GM19238 (cell line): ENCODE data around the gene PAPSS2.
"Not testable (repeated sequence)": the region's sequence is repeated elsewhere in the genome, so short reads cannot be mapped to it uniquely, and the experiment has no call there.

Experiments
- DNase-seq: peaks from one replicate; pipeline ENCODE4 v3.0.0; 2011; ENCODE audit warnings: low spot score; ENCODE audit not compliant: insufficient read length

The PAPSS2 gene

DNA sequence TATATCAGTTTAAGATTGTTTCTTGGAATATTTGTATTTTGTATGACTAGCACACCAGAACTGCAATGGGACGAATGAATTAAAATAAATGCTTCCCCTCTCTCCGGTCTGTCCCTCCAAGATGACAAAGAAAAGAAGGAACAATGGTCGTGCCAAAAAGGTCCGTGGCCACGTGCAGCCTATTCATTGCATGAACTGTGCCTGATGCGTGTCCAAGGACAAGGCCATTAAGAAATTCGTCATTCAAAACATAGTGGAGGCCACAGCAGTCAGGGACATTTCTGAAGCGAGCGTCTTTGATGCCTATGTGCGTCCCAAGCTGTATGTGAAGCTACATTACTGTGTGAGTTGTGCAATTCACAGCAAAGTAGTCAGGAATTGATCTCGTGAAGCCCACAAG is 17.2 kb upstream of the PAPSS2 start:
- DNase-seq: no peak

DNA sequence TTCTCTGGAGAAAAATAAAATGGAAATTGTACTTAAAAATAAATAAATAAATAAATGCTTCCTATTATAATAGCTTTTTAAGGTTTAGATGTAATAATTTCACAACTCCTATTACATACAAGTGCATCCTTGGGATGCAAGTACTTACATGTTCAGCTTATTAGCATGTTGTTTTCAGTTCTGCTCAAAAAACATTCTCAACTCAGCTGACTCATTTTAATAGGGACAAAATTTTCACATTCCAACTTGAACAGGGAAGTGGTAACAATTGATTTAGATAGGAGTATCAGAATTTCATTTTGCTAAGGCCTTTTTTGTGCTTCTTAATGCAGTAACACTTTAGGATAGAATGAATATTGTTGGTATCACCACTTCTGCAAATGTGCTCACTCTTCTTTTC is 16.7 kb upstream of the PAPSS2 start:
- DNase-seq: no peak

DNA sequence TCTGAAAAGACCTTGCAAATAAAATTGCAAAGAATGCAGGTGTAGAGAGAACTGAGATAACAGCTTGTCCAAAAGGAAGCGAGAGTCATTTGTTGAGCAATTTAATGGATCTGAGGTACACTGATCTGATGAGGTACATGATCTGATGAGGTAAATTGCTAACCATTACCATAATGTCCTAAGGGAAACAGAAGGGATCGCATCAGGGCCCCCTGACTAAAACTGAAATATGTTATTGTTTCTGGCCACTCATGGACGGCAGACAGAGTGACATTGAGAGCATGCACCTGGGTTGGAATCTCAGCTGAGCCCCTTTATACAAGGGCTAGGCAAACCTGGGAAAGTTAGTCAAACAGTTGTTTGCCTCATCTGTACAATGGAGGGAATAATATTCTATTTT is 15.8 kb upstream of the PAPSS2 start:
- no peak for DNase-seq

DNA sequence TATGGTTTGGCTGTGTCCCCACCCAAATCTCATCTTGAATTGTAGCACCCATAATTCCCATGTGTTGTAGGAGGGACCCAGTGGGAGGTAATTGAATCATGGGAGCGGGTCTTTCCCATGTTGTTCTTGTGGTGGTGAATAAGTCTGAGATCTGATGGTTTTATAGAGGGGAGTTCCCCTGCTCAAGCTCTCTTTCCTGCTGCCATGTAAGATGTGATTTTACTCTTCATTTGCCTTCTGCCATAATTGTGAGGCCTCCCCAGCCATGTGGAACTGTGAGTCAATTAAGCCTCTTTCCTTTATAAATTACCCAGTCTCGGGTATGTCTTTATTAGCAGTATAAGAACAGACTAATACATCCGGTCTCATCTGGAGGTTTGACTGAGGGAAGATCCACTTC is 15.2 kb upstream of the PAPSS2 start:
- DNase-seq: not testable (repeated sequence)

DNA sequence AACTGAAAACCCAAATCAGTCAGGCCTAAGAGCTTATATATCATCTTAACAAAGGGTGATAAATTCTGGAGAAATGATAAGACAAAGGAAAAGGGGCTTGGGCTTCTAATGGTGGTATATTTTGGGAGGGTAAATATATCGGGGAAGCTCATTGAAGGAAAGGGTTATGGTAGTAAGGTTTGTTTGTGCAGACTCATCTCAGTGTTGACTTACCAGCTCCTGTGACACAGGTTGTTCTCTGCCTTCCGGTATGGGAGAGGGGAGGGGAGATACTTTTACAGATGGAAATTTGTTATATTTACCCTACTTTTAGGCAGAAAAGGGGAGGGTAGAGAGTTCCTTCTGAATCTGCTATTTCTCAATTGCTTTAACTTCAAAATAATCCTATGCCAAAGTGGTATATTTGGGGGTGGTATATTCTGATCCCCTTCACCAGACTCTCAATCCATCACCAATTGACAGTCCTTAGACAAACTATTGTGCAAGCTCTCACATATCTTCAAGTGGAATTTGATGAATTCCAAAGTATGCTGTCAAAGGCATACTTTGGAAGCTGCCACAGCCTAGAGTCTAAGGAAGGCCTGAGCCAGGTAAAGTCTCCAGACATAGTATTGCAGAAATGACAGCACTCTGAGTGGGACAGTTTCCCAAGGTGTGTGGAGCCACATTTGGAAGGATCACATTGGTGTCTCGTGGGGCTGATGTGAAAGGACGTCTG is 13.3 kb upstream of the PAPSS2 start:
- no peak for DNase-seq

DNA sequence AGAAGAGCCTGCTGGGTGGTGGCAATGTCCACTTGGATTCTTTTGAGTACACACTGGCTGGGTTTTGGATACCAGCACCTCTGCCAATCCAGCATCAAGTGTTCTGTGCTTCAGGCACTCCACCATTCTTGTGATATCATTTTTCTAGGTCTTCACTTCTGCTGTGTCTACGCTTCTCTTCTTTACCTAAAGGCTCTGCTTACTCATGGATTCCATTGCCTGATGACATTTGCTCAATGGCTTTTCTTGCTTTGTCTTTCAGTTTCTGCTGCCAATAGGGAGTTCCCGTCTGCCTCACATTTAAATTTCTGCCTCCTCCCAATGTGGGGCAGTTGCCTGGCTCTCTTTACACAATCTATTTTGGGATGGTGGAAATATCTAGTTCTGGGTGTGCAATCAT is 12.7 kb upstream of the PAPSS2 start:
- no peak for DNase-seq

DNA sequence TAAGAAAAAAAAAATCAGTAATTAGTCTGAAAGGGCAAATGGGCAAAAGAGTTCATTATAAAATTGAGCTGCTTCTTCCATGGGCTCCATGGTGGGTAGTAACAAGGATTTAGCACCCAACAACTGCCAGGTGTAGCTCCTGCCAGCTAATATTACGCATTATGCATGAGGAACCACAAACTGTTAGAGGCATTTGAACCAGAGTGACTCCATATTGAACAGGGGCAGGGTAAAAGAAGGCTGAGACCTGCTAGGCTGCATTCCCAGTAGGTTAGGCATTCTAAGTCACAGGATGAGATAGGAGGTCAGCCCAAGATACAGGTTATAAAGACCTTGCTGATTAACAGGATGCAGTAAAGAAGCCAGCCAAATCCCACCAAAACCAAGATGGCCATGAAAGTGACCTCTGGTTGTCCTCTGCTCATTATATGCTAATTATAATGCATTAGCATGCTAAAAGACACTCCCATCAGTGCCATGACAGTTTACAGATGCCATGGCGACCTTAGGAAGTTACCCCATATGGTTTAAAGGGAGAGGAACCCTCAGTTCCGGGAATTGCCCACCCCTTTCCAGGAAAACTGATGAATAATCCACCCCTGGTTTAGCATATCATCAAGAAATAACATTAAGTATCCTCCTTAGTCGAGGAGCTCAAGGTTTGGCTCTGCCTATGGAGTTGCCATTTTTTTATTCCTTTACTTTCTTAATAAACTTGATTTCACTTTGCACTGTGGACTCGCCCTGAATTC is 8.7 kb upstream of the PAPSS2 start:
- DNase-seq: no peak

DNA sequence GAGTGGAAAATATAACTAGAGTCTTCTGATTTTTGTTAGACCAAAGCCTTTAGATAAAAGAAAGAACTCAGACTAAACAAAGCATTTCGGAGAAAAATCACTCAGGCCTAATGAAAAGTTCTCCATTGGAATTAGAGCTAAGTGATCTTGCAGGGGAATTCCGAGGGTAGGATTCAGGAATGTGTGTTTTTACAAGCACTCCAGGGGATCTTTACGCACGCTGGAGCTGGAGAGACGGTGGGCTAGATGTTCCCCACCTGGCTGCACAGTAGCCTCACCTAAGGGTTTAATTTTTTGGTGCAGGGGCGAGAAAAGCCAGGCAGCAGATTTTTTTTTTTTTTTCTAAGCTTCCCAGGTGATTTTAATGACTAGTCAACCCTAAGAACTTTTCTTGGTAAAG is 7.9 kb upstream of the PAPSS2 start:
- no peak for DNase-seq

DNA sequence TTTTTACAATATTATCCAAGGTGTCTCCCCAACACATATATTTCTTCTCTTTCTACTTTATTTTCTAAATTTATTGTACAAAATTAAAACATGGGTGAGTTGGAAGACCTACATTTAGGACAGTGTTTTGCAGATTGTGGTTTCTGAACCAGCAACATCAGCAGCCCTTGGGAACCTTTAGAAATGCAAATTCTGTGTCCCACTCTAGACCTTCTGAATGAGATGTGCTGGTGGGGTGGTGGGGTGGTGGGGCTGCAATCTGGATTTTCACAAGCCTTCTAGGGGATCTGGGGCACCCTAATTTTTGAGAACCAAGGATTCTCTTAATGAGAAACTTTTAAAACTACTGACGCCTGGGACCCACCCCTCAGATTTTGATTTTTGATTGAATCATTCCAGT is 7.4 kb upstream of the PAPSS2 start:
- DNase-seq: no peak

DNA sequence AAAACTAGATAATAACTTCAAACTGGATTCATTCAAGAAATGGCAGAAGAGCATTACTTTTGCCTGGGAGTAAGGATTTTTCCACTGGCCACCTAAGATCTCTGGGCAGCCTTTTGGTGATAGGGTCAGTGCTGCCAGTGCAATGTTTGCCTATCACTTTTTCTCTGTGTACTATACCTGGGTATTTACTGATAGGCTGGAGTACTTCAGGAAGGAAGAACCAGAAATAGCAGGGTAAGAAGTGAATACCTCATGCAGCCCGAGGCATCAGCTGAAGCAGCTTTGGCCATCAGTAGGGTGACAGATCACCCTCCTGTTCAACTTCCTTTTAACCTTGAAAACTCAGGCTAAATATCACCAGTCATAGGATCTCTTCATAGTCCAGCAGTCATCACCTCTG is 5.5 kb upstream of the PAPSS2 start:
- DNase-seq: no peak

DNA sequence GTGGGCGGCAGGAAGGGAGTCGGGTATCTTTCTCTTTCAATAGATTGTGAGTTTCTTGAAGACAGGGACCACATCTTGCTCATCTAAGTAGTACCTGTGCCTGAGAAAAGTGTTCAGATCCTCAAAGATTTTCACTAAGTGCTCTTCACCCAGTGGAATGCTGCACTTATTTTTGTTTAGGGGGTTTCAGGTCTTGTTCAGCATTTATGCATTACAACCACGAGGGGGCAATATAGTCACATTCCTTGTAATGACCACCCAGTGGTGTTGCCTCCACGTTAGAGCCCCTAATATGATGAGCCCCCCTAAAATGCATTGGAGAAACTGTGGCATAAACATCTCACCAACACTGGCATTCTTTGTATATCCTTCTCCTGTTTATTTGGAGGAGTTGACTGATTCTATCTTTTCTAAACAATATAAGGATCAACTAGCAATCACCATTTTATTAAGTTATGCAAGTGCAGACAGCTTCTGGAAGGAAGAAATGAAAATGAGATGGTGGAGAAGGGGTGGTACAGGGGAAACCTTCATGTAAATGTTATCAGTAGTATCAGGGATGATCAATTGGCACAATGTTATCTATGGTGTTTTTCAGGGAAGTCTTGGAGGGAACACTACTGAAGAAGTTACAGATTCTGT is 3.1 kb upstream of the PAPSS2 start:
- DNase-seq: peak; percentile 33

DNA sequence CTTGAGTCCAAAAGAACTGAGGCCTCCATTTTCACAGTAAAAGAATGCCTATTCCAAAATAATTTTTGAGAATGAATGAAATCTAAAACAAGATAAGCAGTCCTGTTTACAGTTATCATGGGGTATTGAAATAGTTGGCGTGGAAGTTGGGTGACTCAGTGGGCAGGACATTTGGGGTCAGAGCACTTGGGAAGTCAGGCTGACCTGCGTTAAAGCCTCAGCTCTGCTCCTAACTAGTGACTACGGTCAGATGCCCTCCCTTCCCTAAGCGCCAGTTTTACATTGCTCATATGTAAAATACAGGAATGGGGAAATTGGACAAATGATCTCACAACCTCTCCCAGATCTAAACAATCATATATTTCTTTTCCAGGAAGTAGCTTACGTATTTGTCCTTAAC is 2.3 kb upstream of the PAPSS2 start:
- DNase-seq: no peak

DNA sequence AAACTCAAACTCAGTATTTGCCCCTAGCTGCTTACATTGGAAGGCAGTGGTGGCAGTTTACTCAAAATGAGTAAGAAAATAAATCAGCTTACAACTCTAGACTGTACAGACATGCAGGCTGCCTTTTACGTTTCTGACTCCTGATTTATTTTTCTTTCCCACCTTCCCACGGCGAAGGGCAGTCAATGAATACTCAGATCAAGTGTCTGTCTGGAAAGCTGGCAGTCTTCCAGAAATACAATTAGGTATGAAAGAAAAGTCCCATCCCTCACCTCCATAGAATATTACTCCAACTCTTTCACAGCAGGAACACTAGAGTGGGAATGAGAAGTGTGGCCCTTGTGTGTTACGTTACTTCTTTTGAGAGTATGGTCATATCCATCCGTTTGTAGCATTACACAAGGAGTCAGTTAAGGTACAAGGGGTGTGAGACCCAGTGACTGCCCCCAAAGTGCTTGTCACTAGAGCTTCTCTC is 1.3 kb upstream of the PAPSS2 start:
- no peak for DNase-seq

DNA sequence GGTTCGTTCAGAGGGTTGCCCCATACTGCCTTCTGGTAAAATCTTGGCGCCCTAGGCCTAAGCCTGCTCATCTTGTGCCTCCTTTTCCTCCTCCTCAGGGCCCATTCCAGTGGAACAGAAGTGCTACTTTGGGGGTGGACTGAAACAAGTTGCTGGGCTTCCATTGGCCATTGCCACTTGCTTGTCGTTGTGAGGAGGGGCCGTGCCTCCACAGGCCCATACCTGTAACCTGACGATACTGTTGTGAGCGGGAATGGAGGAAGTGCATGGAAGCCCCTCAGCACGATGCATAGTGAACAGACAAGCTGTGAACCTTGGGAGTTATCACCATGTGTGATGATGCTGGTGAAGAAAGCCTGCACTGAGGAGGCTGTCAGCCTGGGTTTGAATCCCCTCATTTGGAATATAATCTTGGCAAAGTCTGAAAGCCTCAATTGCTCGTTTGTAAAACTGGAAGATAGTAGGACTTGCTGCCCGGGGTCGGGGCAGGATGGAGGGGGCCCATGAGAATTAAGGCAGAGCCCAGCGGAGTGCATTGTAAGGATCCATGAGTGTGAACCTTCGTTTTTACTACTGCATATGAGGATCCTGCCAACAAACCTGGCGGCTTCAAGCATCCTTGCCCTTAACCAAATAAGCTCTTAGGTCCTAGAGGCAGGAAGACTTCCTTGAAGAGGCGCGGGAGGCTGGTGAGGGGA is 671 bp upstream of the PAPSS2 start:
- DNase-seq: no peak

DNA sequence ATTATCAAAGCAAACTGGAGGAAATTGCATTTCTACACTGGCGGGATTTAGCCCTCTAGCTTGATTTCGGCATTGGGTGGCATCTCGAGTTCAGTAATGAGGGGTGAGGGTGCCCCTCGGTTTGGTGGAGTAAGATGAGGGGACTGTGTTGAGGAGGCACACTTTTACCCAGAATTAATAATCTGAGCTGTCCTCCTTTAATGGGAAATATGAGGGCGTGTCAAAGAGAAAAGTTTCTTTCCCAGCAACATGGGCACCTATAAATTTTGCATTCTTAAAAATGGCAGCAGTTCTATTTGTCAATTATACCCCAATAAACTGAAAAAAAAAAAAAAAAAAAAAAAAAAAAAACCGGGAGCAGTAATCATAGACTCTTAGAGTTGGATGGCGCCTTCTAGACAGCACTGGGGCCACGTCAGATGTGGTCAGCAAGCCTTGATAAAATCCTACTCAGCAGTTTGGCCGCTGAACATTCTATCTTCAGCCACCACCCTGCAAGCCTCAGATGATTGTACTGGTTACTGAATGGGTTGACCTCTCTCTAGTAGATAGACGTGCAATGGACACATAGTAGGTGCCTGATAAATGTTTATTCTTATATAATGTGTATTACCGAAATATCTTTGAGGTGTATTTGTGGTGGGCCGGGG is 931 bp downstream of the PAPSS2 start:
- no peak for DNase-seq

DNA sequence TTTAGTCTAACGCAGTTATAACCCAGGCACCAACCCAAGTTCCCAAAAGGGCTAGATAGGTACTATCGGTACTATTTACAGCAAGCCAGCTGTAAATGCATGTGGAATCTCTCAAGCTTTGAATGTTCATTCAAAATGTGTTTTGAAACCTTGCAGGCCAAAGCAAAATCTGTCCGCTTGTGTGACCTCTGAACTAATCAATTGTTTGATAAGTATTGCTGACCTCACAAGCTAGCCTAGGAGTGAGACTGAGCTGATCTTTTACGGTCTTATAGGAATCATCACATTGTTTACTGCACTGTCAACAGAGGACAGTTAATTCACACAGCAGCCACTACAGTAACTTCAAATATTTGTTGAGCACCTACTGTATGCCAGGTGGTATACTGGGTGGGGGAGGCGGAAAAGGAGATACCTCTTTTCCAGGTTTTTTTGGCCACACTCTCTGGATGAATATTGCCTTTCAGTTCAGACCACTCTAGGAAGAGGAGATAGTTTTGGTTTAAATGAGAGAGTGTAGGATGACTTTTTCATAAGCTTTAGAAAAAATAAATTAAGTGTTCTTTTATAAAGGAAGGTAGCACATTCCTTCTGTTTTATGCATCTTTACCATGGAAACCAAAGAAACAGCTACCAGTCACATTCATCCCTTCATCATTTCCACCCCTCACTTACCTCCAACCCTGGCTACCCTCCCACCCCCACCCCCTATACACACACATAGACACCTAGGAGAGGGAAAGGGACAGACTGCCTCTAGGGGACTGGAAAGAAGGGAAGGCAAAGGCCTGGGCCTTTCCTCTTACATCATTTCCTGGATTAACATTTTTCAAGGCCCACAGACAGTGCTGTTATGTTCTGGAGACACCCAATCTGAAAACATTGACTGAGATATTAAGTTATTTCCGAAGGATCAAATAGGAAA is 2.4 kb downstream of the PAPSS2 start:
- DNase-seq: no peak

DNA sequence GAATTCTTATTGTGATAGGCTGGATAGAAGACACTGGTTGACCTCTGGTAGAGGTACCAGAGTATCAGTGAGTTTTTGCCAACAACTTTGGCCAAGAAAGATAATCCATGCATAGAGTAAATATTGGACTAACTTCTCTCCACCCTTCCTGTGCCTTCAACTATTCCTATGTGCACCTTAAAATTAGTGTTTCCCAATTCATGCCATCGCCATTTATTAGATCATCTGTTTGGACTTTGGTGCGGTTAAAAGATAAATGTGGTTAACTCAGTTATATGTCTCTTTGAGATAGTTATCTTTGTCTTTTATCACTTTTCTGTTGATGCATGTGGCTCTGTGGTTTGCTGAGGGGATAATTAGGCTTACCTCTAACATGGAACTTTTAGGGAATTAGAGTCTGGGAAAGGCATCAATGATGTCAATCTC is 4.6 kb downstream of the PAPSS2 start:
- no peak for DNase-seq

DNA sequence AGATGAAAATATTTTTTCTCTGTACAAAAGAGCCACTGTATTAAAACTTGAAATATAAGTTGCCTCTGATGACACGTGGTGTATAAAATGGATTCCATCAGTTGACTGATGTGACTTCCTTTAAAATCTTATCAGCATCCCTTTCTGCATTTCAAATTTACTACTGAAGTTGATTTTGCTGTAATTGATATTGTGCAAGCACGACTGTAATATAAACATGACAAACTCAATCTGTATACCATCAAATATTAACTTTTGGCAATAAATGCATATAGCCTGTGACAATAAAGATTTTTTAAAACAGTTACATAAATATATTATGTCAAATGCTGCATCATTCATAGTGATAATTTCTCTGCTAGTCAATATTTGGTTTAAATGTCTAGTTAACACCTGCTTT is 7.8 kb downstream of the PAPSS2 start:
- no peak for DNase-seq

DNA sequence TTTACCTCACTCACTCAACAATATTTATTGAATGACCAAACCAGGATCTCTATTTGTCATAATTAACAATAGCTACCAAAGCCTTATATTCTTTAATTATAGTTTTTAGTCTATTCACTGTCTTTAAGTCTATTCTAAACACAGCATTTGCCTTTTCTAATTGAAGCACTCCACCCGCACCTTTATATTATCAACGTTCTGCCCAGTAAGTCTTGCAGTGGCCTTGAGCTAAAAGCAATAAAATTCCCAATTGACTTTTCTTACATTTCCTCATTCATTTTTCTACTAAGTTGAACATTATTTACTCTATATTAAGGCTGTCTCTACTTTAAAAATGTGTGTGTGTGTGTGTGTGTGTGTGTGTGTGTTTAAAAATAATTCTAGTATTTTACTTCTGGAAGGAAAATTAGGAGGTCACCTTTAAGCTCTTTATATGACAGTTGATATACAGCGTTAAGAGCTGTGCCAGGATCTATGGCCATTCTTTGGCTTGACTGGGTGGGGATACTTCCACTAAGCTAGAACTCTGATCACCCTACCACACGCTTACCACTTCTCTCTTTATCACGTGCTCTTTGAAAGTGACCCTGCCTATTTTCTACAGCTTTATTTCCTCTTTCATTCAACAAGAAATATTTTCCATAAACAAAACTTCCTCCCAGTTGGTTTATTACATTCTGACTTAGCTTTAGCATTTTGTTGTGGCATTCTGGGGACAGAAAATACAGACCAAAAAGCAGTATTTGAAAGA is 8.8 kb downstream of the PAPSS2 start:
- DNase-seq: no peak

DNA sequence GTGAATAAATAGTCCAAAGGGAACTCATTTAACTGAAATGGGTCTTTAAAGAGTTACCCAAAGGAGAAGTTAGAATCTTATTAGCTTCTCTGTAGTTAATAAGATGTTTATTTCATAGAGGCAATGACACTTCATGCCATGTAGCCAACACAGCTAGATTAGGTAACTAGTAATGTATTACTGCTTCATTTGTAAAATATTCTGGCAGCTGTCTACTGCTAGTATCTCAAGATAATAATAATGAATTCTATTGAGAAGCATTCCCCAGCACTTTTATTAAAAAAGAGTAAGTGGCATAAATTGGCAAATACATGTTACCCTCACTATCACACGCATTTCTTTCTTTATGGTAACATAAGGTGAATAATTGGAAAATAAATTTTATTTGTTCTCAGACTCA is 10.1 kb downstream of the PAPSS2 start:
- DNase-seq: no peak
